Effector CD8-positive, alpha-beta T cell (primary cell): ENCODE data around the gene ATXN10.
"Not testable (repeated sequence)": the region's sequence is repeated elsewhere in the genome, so short reads cannot be mapped to it uniquely, and the experiment has no call there.

Source experiments
- DNase-seq: peaks from one replicate; lab custom pipeline; 2025; lab: John Stamatoyannopoulos, UW

The ATXN10 gene

DNA sequence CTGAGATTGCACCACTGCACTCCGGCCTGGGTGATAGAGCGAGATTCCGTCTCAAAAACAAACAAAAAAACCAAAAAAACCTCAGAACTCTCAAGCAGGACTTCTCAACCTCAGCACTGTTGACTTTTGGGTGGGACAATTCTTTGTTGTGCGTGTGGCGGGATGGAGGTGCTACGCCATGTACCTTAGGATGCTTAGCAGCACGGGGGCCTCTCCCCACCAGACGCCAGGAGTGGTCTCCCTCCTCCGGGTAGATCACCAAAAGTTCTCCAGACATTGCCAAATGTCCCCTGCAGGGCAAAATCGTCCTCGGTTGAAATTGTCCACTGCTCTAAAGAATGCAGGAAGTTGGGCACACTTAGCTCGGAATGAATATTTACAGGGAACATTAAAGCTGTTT, 26.9 kb upstream of the ATXN10 start:
- no peak for DNase-seq

DNA sequence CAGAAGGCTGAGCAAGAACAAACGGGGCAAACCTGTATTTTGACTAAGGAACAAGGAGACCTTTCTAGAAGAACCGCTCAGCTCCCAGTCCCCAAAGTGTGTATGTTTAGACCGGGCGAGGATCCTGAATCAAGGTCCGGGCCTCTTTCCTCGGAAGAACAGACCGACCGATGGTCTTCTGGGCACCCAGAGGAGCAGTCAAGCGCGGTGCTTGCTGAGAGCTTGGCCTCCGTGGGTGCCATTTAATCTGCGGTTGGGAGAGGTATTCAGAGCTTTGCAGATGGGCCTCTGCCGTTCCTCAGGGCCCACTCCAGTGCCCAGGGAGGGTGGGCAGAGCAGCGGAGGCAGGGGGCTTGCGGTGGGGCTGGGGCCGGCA, 26.5 kb upstream of the ATXN10 start:
- no peak for DNase-seq

DNA sequence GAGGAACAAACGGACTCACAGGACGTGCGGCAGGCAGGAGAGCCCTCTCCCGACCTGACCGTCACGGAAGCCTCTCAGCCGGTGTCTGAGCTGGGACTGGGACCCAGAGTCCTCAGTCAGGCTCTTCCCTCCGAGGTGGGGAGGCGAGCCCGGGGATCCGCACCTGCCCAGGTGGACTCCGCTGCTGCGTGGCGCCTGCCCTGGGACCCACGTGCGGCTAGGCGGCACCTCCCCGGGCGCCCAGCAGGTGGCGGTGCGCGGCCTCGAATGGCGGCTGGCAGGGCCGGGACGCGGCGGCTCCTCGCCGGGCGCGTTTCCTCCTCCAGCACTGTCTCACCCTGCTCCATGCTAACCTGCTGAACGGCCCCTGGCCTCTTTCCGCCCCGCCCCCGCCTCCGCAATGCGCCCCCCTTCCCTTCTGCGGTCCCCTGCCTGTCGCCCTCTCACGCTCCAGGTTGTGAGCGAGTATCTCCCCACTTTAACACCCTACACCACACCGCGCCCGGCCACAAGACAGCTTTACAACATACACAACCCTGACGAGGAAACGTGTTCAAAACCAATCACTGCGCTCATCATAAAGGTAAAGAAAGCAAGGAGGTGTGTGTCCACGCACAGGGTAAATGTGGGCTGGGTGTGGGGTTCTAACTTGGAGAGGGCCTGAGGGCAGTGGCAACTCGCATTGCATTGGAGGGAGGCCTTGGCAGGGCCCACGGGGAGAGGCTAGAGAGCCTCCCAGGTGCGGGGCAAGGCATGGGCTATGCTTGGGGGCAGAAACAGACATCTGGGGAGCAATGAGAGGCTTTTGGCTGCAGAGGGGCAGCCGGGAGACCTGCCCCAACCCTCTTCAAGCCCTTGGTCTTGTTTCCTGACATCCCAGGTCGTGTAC, 25.9 kb upstream of the ATXN10 start:
- peak; percentile 57 for DNase-seq

DNA sequence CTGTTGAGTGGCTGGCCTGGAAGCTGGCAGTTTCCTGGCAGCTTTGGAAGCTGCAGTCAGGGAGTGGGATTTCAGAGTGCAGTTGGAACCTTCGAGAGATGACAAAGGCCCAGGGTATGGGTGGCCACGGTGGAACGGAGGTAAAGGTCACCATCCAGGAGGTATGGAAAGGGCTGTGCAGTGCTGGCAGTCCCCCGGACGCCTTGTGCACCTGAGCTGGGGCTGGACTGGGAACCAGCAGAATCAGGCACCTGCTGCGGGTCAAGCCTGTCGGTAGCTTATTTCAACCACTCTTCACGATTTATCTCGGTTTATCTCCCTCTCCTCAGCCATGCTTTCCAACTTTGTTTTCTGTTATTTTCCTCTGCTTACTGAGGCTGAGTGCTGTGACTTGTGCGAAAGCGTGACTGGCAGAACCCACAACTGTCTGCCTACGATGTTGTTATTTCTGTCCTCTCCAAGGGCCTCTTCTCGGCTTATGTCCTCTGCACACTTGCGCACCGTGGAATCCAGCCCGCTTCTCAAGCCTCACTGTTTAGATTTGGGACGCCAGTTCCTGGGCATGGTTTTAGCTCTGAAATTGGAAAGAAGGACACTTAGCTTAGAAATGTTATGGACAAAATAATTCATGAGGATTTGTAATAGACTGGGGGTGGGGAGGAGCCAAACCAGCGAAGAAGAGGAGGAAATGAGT, 24.0 kb upstream of the ATXN10 start:
- DNase-seq, result no peak

DNA sequence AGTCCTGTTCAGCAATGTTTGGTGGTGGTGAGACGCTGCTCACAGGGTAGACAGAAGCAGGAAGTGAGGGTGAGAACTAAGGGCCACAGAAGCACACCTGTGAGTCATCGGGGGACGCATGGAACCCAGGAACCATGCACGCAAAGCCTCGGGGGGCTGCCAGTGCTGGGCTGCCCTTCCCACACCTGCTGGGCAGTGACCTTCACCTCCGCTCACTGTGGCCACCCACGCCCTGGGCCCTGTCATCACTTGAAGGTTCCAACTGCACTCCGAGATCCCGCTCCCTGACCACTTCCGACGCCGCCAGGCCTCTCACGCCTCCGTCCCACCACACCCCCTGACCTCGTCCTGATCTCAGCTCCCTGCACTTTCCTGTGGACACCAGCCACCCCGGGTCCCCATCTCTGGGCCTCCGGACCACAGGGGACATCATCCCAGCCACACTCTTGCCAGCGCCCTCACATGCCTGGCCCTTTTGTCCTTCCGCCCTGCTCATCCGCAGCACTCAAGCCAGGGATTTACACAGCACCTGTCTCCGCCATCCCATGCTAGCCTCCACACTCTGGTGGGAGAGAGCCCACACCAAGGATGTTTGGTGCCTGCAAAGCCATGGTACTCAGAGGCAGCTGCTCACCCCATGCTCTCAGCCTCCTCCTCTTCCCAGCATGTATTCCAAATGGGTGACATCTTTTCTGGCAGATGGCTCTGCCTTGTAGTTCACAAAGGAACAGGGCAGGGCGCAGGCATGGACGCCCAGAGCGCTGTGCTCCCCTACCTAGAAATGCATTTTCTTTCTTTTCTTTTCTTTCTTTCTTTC, 23.1 kb upstream of the ATXN10 start:
- no peak for DNase-seq

DNA sequence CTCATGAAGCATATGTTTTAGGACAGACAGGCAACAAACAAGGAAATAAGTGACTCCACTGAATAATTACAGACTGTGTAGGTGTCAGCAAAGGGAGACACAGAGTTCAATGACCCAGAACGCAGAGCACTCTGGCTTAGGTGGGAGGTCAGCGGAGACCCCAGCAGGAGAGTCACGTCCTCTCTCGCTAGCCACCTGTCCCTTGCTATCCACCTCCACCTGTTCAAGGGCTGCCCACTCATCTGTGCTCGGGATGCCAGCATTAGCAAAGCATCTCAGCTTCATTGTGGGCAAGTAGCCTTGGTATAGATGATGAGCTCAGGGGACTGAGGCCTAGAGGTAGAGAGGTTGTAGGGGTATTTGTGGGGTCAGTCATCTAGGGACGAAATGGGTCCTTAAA, 21.8 kb upstream of the ATXN10 start:
- DNase-seq, result no peak

DNA sequence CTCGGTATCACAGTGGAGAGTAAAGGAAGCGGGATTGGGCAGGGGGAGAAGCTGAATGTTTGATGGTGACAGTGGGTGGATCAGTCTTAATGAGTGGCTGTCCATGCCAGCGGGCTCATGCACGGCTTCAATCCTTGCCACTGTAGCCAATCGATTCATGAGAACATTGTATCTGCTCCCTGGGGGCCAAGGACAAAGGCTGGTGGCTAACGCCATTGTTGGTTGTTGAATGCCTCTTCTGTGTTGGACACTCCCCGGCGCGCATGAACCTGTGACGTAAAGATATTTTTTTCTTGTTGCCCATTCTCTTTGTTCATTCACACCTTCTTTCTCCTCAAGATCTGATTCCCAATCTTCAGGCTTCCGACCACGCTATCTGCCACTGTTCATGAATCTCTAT, 20.9 kb upstream of the ATXN10 start:
- no peak for DNase-seq

DNA sequence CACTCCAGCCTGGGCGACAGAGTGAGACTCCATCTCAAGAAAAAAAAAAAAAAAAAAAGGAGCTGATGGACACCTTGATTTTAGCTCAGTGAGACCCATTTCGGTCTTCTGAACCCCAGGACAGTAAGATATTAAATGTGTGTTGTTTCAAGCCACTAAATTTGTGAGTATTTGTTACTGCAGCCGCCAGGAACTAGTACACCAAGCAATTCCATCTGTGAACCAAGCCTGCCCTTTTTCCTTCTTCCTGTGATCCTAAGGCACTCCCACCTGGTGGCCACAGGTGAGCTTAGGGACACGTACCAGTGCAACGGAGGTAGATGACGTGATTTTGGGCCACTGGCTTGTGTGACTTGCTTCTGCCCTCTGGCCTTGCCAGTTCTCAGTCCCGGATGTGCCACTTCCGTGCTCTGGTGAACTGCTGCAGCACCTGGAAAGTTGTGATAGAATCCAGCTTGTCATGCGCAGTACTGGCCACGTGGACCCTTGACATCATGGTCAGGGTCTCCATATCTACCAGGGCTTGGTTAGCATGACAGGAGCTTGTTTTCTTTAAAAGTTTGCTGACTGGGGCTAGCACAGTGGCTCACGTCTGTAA, 19.6 kb upstream of the ATXN10 start:
- no peak for DNase-seq

DNA sequence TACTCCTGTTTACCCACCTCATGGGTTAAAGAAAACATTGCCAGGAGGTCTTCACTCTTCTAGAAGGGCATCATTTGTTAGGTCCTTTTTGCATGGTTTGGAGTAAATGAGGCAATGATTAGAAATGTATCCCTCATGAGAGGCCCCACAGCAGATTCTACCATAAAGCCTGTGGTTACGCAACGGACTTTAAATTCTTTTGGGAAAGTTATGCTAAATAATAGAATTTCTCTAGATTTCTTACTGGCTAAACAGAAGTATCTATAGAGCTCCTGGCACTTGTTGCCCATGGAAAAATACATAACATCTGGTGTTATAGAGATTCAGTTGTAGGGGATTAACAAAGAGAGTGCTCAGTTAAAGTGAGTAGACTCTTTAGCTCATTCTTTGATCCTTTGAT, 15.1 kb upstream of the ATXN10 start:
- DNase-seq, result no peak

DNA sequence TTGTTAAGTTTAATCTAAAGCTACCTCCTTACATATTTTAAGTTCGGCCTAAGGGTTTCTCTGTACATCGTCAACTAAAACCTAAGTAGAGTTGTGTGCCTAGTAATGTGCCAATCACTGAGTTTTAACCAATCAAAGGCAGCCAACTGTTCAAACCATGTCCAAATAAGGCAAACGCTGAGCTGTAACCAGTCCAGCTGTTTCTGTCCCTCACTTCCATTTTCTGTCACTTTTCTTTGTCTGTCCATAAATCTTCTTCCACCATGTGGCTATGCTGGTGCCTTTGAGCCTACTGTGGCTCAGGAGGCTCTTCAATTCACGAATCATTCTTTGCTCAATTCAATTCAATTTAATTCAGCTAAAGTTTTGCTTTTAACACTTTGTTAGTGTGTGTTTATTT, 13.9 kb upstream of the ATXN10 start:
- DNase-seq, result no peak

DNA sequence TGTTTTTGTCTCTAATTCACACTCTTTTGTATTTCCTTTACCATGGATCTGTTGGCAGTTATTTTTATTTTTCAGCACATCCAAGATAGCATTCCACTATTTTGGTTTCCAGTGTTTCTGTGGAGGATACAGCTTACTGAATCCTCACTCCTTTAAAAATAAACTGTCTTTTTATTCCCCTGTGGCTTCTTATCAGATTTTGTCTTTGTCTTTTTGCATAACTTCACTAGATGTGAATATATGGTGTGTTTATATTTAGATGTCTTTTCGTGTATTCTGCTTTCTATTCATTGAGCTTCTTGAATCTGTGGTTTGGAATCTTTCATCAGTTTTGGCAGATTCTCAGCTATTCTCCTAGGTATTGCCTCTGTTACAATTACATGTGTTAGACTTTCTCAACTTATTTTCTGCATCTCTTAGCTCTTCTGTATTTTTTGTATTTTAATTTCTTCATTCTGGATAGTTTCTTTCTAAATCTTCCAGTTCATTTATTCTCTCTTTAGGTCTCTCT, 7.4 kb upstream of the ATXN10 start:
- DNase-seq, result no peak

DNA sequence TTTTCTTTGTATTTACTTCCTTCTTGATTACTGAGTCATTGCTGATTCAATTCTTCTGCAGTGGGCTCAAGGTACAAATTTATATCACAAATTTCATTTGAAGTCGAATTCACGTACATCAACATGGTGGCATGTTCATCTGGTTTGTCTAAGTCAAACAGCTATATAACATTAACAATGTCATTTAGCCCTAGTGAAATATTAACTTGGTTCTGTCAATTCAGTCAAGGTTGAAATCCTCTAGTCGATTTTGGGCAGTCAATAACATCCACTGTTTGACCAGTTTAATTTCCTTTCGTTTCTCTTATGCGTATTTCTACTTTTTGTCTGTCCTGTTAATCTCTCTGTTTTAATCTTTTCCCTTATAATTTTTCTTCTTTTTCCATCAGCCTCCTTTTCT, 4.1 kb upstream of the ATXN10 start:
- DNase-seq, result no peak

DNA sequence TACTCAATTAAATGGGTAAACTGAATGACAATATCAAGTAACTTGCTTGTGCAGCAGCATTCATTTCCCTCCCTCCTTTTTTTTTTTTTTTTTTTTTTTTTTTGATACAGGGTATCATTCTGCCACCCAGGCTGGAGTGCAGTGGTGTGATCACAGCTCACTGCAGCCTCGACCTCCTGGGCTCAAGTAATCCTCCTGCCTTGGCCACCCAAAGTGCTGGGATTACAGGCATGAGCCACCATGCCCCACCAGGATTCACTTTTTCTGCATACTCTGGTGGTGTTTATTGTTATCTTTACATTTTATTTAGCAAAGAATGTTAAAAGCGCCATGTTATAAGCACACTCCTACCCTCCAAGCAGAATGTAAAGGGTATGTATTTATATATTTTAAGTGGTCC, 1.3 kb upstream of the ATXN10 start:
- DNase-seq, result not testable (repeated sequence)

DNA sequence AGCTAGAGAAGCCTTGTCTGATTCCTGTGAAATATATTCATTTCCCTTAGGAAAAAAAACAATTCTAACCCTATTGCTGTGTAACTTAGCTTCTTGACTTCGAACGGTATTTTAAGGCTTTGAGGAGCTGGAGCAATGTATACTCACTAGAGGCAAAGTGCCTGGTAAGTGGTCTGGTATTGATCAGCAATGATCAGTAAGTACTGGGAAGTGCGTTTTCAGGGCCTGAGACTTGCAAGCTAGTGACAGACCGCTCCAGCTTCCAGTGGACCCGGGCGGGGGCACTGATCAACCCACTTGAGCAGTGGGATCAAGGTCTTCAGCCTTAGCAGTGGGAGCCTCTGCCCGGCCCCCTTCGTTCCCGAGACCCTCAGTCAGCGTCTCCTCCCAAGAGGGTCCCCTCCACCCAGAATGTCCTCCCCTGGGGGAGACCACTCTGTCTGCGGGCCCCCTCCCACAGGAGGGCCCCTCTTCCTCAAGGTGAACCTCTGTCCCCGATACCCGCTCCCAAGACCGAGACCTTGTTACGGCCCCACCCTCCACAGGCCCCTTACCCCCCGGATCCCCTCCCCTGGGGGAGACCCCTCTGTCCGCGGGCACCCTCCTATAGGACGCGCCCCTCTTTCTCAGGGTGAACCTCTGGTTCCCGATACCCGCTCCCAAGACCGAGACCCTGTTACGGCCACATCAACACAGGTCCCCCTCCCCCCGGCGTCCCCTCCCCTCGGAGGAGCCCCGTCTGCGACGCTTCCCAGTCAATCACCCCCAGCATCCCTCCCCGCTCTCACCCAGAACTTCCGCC, 452 bp upstream of the ATXN10 start:
- DNase-seq, result no peak

DNA sequence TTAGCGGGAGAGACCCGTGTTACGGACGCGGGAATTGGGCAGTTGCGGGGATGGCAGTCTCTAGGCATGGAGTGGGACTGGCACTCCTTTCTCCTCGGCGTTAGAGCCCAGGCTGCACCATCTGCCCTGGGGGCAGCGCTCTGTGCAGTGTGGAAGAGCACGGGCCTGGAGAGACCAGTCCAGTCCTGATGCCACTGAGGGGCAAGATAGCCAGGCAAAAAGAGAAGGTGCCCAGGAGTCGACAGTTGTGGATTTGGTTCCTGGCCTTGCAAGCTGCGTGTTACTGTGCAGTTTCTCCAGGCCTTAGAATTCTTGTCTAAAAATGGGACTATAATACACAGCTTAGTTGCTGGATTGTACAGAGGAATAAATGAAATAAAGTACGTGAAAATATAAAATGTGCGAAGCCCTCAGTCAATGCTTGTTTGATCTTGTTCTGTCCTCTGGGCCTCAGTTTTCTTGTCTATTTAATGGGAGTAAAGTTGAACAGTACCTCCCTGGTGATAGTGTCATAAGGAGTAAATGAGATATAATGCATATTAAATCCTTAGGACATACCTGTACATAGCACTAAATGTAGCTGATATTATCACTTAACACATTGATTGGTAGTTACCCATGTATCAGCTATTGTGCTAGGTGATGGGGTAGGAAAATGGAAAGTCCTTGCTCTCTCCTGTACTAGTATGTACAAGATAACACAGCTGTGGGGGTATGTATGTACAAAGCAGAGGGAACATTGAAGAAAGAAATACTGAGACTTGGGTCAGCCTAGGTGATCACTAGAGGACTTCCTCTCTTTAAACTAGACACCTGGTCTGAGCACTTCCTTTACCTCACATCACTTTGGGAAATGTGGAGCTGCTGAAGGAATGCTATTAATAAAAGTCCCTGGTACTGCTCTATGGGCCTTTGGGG, 1.2 kb downstream of the ATXN10 start:
- no peak for DNase-seq

DNA sequence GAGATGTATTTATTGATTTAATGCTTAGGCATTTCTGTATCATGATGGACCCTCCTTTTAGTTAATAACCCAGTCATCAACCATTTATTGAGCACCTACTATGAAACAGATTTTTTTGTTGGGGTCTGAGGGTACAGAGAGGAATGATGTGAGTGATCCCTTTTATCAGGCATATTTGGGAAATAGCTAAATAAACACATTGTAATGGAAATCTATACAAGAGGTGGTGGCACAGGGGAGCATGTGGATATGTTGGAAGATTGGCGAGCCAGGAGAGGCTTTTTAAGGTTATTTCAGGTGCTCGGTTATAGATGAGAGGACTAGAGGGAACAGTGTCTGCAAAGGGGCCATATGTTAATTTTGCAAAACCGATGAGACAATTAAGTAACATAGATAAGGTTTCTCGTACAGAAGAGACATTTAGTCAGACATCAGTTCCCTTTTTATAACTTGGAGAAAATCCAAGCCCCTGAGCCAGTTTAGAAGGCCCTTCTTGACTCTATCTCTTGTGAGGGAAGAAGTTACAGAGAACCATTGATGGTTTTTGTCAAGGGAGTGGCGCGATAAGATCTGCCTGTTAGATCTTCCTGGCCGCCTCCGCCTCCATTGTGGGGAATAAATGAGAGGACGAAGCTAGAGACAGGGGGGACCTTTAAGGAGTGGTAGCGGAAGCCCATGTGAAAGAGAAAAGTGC, 2.0 kb downstream of the ATXN10 start:
- no peak for DNase-seq

DNA sequence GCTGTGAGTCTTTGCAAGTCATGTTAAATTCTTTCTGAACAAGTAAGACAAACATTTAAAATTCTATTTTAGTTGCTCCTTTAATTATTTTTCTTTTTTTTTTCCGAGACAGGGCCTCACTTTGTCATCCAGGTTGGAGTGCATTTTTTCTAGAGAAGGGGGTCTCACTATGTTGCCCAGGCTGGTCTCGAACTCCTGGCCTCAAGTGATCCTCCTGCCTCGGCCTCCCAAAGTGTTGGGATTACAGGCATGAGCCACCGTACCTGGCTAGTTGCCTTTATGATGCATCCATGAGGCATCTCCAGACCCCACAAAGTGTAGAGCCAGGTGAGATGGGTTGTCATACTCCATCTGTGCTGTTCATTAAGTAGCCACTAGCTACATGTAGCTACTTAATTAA, 4.4 kb downstream of the ATXN10 start:
- no peak for DNase-seq

DNA sequence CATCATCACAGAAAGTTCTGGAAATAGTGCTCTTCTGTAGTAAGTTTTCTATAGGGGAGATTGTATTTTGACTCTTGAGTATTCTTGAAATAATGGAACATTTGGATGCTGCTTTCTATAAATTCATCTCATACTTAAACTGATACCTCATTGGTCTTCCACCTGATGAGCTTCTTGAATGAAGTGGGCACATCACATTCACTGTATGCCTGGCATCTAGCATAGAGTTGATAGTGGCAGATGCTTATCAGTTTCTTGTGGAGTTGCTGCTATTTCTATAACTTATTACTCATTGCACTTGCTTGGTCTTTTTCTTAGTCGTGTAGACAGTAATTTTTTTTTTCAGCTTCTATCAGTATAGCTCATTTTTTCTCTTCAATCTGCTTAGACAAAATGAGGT, 5.4 kb downstream of the ATXN10 start:
- DNase-seq, result no peak
